Panc1 (cell line): ENCODE data around the gene TSPAN31.

ENCODE experiments used
- POLR2AphosphoS5 ChIP-seq: IDR thresholded peaks from 2 replicates; pipeline ENCODE4 v1.6.1; 2012; ENCODE audit warnings: mild to moderate bottlenecking, low read depth, low read length, moderate library complexity
- SIN3A ChIP-seq: IDR thresholded peaks from 2 replicates; pipeline ENCODE4 v1.6.1; 2012; ENCODE audit warnings: low read depth, mild to moderate bottlenecking, low read length, moderate library complexity, borderline replicate concordance; ENCODE audit not compliant: insufficient read depth
- TCF7L2 ChIP-seq: IDR thresholded peaks from 2 replicates; pipeline ENCODE4 v1.6.1; 2011; ENCODE audit warnings: mild to moderate bottlenecking, low read depth, low read length, inconsistent platforms
- TF ChIP-seq, protein P1 (sequence below): fragments of 450-650 bp; IDR thresholded peaks from 2 replicates; pipeline ENCODE4 v1.5.1; 2017; ENCODE audit warnings: mild to moderate bottlenecking

DNA sequence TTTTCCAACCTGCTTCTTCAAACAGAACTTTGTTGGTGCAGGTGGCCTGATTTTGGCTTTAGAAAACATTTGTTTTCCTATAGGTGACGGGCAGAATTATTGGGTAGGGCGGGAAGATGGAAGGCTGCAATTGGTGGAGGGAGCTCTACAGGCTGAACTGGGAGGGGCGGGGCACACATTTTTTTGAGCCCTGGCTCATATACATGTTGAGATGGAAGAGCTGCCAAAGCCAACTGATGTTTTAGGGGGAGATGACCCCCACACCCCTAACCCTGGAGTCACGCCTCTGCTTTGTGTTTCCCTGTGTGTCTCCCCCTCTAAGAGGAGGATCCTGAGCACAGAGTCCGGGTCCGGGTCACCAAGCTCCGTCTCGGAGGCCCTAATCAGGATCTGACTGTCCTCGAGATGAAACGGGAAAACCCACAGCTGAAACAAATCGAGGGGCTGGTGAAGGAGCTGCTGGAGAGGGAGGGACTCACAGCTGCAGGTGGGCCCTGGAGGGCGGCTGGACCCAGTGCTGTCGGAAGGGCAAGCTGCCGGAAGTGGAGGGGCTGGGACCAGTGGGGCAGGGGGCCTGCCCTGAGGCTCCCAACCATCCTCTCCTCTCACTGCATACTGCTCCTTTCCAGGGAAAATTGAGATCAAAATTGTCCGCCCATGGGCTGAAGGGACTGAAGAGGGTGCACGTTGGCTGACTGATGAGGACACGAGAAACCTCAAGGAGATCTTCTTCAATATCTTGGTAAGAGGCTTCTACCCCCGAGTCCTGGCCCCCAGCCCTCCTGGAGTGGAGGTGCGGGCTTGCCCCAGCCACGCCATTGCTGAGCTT, 24.8 kb upstream of the TSPAN31 start:
- TF ChIP-seq, protein P1, sequence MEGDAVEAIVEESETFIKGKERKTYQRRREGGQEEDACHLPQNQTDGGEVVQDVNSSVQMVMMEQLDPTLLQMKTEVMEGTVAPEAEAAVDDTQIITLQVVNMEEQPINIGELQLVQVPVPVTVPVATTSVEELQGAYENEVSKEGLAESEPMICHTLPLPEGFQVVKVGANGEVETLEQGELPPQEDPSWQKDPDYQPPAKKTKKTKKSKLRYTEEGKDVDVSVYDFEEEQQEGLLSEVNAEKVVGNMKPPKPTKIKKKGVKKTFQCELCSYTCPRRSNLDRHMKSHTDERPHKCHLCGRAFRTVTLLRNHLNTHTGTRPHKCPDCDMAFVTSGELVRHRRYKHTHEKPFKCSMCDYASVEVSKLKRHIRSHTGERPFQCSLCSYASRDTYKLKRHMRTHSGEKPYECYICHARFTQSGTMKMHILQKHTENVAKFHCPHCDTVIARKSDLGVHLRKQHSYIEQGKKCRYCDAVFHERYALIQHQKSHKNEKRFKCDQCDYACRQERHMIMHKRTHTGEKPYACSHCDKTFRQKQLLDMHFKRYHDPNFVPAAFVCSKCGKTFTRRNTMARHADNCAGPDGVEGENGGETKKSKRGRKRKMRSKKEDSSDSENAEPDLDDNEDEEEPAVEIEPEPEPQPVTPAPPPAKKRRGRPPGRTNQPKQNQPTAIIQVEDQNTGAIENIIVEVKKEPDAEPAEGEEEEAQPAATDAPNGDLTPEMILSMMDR: no peak
- no peak for TF ChIP-seq TCF7L2
- TF ChIP-seq POLR2AphosphoS5: no peak
- TF ChIP-seq SIN3A: no peak
